ENCODE data around the gene PTPRT.

DNA sequence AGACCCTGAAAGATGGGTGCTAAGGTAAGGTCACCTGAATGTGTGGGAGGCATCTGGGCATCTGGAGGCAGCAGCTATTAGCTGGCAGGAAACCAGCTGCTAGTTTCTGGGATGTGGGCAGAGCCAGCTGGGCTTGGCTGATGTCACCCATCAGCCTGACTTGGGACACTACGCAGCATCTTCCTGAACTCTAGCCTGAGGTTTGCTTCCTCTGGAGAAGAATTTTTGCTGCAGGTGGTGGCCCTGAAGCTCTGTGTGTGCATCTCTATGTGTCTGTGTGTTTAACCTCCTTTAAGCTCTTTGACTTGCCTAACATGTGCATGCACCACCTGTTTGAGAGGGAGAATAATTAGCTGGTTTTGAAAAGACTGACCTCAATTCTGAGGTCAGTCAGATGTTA lies 1106.4 kb downstream of the PTPRT start:
- TF ChIP-seq, protein P1, sequence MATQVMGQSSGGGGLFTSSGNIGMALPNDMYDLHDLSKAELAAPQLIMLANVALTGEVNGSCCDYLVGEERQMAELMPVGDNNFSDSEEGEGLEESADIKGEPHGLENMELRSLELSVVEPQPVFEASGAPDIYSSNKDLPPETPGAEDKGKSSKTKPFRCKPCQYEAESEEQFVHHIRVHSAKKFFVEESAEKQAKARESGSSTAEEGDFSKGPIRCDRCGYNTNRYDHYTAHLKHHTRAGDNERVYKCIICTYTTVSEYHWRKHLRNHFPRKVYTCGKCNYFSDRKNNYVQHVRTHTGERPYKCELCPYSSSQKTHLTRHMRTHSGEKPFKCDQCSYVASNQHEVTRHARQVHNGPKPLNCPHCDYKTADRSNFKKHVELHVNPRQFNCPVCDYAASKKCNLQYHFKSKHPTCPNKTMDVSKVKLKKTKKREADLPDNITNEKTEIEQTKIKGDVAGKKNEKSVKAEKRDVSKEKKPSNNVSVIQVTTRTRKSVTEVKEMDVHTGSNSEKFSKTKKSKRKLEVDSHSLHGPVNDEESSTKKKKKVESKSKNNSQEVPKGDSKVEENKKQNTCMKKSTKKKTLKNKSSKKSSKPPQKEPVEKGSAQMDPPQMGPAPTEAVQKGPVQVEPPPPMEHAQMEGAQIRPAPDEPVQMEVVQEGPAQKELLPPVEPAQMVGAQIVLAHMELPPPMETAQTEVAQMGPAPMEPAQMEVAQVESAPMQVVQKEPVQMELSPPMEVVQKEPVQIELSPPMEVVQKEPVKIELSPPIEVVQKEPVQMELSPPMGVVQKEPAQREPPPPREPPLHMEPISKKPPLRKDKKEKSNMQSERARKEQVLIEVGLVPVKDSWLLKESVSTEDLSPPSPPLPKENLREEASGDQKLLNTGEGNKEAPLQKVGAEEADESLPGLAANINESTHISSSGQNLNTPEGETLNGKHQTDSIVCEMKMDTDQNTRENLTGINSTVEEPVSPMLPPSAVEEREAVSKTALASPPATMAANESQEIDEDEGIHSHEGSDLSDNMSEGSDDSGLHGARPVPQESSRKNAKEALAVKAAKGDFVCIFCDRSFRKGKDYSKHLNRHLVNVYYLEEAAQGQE (IDR thresholded peaks at IDR 0.05; ENCODE audit: unreplicated experiment): no peak
- TF ChIP-seq, protein P2, sequence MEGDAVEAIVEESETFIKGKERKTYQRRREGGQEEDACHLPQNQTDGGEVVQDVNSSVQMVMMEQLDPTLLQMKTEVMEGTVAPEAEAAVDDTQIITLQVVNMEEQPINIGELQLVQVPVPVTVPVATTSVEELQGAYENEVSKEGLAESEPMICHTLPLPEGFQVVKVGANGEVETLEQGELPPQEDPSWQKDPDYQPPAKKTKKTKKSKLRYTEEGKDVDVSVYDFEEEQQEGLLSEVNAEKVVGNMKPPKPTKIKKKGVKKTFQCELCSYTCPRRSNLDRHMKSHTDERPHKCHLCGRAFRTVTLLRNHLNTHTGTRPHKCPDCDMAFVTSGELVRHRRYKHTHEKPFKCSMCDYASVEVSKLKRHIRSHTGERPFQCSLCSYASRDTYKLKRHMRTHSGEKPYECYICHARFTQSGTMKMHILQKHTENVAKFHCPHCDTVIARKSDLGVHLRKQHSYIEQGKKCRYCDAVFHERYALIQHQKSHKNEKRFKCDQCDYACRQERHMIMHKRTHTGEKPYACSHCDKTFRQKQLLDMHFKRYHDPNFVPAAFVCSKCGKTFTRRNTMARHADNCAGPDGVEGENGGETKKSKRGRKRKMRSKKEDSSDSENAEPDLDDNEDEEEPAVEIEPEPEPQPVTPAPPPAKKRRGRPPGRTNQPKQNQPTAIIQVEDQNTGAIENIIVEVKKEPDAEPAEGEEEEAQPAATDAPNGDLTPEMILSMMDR (conservative IDR thresholded peaks at IDR 0.05; ENCODE audit: low read depth in 2 of 2): no peak
- no peak for TF ChIP-seq JUNB (IDR thresholded peaks at IDR 0.05; ENCODE audit: unreplicated experiment)
- TF ChIP-seq POLR2AphosphoS5 (IDR thresholded peaks at IDR 0.05; ENCODE audit: low read depth): no peak
- no peak for TF ChIP-seq STAT1 (IDR thresholded peaks at IDR 0.05; ENCODE audit: unreplicated experiment)
- no peak for TF ChIP-seq EZH2 (IDR thresholded peaks at IDR 0.05; ENCODE audit: low read depth, unreplicated experiment)
